Measurements from ENCODE around the gene ZFYVE16. TPM values are rescaled to one million over a fixed set of nuclear protein-coding genes. Genes with fewer than 3 reads are reported as not detected.

The ZFYVE16 gene
- total and polyA plus RNA-seq, 4 donors, result 6.0 to 26.3 (median 11.6) TPM

DNA sequence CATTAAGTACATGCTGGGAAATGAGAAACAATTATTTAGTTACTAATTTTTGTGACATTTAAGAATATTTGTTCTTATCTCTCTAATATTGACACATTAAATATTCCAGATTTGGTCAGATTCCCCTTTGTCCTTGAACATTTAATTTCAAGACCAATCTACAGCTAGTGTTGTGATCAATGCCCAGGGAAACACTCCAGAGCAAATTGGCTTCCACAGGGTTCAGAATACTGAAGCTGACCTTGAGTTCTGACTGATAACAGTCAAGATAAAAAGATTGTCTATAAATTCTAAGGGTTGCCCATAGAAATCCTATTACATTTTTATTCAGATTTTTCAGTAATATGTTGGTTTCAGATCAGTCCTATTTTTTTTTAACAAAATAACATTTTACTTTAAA, 31.3 kb downstream of the ZFYVE16 start:
- peaks cover 0 to 6% (median under 1%) of the 10 kb centered on the region in 4 donors for H3K4me1 ChIP-seq (ENCODE audit: control insufficient read depth in 4 of 4, insufficient read depth in 4 of 4, low read length in 3 of 4)
- no peak overlapping the region for H3K27ac ChIP-seq (ENCODE audit: low read depth in 1 of 2, low read length in 2 of 2)
- H3K4me3 ChIP-seq (ENCODE audit: low read depth in 1 of 3, low read length in 3 of 3), result no peak overlapping the region
- H3K36me3 ChIP-seq (ENCODE audit: control insufficient read depth in 4 of 4, insufficient read depth in 3 of 4, low read depth in 1 of 4, low read length in 3 of 4), result peaks cover 0 to 28% (median 18%) of the 10 kb centered on the region in 4 donors
- TF ChIP-seq EGR1 (IDR thresholded peaks at IDR 0.05; ENCODE audit: low read depth in 2 of 2) (no peak), HNF4A (conservative IDR thresholded peaks at IDR 0.05) (peak in 1 of 2 donors; percentile 24)
- TF ChIP-seq, protein P1, sequence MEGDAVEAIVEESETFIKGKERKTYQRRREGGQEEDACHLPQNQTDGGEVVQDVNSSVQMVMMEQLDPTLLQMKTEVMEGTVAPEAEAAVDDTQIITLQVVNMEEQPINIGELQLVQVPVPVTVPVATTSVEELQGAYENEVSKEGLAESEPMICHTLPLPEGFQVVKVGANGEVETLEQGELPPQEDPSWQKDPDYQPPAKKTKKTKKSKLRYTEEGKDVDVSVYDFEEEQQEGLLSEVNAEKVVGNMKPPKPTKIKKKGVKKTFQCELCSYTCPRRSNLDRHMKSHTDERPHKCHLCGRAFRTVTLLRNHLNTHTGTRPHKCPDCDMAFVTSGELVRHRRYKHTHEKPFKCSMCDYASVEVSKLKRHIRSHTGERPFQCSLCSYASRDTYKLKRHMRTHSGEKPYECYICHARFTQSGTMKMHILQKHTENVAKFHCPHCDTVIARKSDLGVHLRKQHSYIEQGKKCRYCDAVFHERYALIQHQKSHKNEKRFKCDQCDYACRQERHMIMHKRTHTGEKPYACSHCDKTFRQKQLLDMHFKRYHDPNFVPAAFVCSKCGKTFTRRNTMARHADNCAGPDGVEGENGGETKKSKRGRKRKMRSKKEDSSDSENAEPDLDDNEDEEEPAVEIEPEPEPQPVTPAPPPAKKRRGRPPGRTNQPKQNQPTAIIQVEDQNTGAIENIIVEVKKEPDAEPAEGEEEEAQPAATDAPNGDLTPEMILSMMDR (IDR thresholded peaks at IDR 0.05; ENCODE audit: low read depth, low read length, missing input control), result no peak
- H3K9me3 ChIP-seq (ENCODE audit: control insufficient read depth in 4 of 4, low read length in 3 of 4), result no peaks in the 10 kb centered on the region
- no peak for DNase-seq (ENCODE audit: low spot score)
- no peaks in the 10 kb centered on the region for H3K27me3 ChIP-seq (ENCODE audit: control insufficient read depth in 4 of 4, insufficient read depth in 4 of 4, low read length in 3 of 4)
- no peak overlapping the region for H3K9ac ChIP-seq (ENCODE audit: low read depth in 1 of 2, low read length in 2 of 2)

DNA sequence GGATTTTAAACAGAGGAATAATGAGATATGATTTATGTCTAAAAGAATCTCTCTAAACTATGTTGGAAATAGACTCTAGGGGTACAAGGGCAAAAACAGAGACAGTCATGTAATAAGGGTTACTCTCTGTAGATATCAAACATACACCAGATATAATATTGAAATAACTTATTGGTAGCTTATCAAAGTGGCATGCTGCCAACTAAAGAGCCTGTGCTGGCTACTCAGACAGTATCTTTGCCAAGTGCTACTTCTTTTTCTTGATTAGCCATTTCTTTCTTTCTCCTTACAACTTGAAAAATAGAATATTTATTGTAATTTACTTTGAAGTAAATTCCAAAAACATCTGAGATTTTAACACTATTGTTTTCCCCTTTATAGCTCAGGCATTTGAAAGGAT, 34.9 kb downstream of the ZFYVE16 start:
- no peak for TF ChIP-seq SP1 (IDR thresholded peaks at IDR 0.05)
- TF ChIP-seq RXRA (IDR thresholded peaks at IDR 0.05), result no peak
- TF ChIP-seq YY1 (IDR thresholded peaks at IDR 0.05), result no peak
- TF ChIP-seq RAD21 (IDR thresholded peaks at IDR 0.05), result no peak
- TF ChIP-seq, protein P2, sequence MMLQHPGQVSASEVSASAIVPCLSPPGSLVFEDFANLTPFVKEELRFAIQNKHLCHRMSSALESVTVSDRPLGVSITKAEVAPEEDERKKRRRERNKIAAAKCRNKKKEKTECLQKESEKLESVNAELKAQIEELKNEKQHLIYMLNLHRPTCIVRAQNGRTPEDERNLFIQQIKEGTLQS (IDR thresholded peaks at IDR 0.05), result no peak
- TF ChIP-seq HNF4G (IDR thresholded peaks at IDR 0.05), result no peak
- no peak for TF ChIP-seq HNF4A (conservative IDR thresholded peaks at IDR 0.05)
- no peak for TF ChIP-seq JUND (IDR thresholded peaks at IDR 0.05)
- TF ChIP-seq FOXA1 (IDR thresholded peaks at IDR 0.05), result no peak
- no peak for TF ChIP-seq EGR1 (IDR thresholded peaks at IDR 0.05; ENCODE audit: low read depth in 2 of 2)
- TF ChIP-seq GABPA (IDR thresholded peaks at IDR 0.05 in 1 of 2, conservative IDR thresholded peaks at IDR 0.05 in 1 of 2), result no peak
- Histone ChIP-seq H3K9ac (ENCODE audit: low read depth in 1 of 2, low read length in 2 of 2) (no peak overlapping the region), H3K9me3 (ENCODE audit: control insufficient read depth in 4 of 4, low read length in 3 of 4) (no peaks in the 10 kb centered on the region), H3K36me3 (ENCODE audit: control insufficient read depth in 4 of 4, insufficient read depth in 3 of 4, low read depth in 1 of 4, low read length in 3 of 4) (peaks cover 0 to 25% (median 11%) of the 10 kb centered on the region in 4 donors), H3K4me3 (ENCODE audit: low read depth in 1 of 3, low read length in 3 of 3) (no peak overlapping the region), H3K4me1 (ENCODE audit: control insufficient read depth in 4 of 4, insufficient read depth in 4 of 4, low read length in 3 of 4) (peaks cover 0 to 6% (median under 1%) of the 10 kb centered on the region in 4 donors), H3K27ac (ENCODE audit: low read depth in 1 of 2, low read length in 2 of 2) (no peak overlapping the region), H3K27me3 (ENCODE audit: control insufficient read depth in 4 of 4, insufficient read depth in 4 of 4, low read length in 3 of 4) (no peaks in the 10 kb centered on the region)
- DNase-seq (ENCODE audit: low spot score), result no peak

DNA sequence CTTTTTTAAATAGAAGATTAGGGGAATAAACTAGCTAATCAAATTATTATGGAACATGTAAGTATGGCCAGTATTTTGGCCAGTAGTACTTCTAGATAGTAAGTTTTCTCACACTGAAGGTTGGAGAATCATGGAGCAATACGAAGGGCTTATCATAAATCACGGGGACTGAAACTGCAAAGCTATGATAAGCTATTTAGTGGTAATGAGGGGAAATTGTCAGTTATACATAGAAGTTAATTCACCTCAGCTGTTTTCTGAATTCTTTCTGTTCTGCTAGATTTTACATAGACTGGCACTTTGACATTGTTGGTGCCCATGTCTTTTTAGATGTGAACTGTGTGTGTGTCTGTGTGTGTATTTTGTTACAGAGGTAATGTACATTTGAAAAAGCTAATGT, 45.5 kb downstream of the ZFYVE16 start:
- H3K4me3 ChIP-seq (ENCODE audit: low read depth in 1 of 3, low read length in 3 of 3), result no peak overlapping the region
- DNase-seq (ENCODE audit: low spot score), result no peak
- TF ChIP-seq, protein P3, sequence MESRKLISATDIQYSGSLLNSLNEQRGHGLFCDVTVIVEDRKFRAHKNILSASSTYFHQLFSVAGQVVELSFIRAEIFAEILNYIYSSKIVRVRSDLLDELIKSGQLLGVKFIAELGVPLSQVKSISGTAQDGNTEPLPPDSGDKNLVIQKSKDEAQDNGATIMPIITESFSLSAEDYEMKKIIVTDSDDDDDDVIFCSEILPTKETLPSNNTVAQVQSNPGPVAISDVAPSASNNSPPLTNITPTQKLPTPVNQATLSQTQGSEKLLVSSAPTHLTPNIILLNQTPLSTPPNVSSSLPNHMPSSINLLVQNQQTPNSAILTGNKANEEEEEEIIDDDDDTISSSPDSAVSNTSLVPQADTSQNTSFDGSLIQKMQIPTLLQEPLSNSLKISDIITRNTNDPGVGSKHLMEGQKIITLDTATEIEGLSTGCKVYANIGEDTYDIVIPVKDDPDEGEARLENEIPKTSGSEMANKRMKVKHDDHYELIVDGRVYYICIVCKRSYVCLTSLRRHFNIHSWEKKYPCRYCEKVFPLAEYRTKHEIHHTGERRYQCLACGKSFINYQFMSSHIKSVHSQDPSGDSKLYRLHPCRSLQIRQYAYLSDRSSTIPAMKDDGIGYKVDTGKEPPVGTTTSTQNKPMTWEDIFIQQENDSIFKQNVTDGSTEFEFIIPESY (IDR thresholded peaks at IDR 0.05), result no peak
- no peak for TF ChIP-seq EGR1 (IDR thresholded peaks at IDR 0.05; ENCODE audit: low read depth in 2 of 2)
- TF ChIP-seq, protein P2 (IDR thresholded peaks at IDR 0.05), result no peak
- no peak for TF ChIP-seq TAF1 (conservative IDR thresholded peaks at IDR 0.05)
- no peak for TF ChIP-seq SP1 (IDR thresholded peaks at IDR 0.05)
- TF ChIP-seq HNF4A (conservative IDR thresholded peaks at IDR 0.05), result no peak
- no peak for TF ChIP-seq JUND (IDR thresholded peaks at IDR 0.05)
- TF ChIP-seq, protein P4, sequence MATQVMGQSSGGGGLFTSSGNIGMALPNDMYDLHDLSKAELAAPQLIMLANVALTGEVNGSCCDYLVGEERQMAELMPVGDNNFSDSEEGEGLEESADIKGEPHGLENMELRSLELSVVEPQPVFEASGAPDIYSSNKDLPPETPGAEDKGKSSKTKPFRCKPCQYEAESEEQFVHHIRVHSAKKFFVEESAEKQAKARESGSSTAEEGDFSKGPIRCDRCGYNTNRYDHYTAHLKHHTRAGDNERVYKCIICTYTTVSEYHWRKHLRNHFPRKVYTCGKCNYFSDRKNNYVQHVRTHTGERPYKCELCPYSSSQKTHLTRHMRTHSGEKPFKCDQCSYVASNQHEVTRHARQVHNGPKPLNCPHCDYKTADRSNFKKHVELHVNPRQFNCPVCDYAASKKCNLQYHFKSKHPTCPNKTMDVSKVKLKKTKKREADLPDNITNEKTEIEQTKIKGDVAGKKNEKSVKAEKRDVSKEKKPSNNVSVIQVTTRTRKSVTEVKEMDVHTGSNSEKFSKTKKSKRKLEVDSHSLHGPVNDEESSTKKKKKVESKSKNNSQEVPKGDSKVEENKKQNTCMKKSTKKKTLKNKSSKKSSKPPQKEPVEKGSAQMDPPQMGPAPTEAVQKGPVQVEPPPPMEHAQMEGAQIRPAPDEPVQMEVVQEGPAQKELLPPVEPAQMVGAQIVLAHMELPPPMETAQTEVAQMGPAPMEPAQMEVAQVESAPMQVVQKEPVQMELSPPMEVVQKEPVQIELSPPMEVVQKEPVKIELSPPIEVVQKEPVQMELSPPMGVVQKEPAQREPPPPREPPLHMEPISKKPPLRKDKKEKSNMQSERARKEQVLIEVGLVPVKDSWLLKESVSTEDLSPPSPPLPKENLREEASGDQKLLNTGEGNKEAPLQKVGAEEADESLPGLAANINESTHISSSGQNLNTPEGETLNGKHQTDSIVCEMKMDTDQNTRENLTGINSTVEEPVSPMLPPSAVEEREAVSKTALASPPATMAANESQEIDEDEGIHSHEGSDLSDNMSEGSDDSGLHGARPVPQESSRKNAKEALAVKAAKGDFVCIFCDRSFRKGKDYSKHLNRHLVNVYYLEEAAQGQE (IDR thresholded peaks at IDR 0.05), result no peak
- no peak for TF ChIP-seq GABPA (IDR thresholded peaks at IDR 0.05 in 1 of 2, conservative IDR thresholded peaks at IDR 0.05 in 1 of 2)
- TF ChIP-seq RXRA (IDR thresholded peaks at IDR 0.05), result no peak
- TF ChIP-seq NR2F2 (IDR thresholded peaks at IDR 0.05), result no peak
- TF ChIP-seq YY1 (IDR thresholded peaks at IDR 0.05), result no peak
- TF ChIP-seq HNF4G (IDR thresholded peaks at IDR 0.05), result no peak
- TF ChIP-seq FOXA2 (IDR thresholded peaks at IDR 0.05), result no peak
- TF ChIP-seq, protein P5, sequence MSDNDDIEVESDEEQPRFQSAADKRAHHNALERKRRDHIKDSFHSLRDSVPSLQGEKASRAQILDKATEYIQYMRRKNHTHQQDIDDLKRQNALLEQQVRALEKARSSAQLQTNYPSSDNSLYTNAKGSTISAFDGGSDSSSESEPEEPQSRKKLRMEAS (IDR thresholded peaks at IDR 0.05), result no peak
- TF ChIP-seq RAD21 (IDR thresholded peaks at IDR 0.05), result no peak
- H3K36me3 ChIP-seq (ENCODE audit: control insufficient read depth in 4 of 4, insufficient read depth in 3 of 4, low read depth in 1 of 4, low read length in 3 of 4), result peaks cover 0 to 38% (median 25%) of the 10 kb centered on the region in 4 donors
- no peak overlapping the region for H3K27ac ChIP-seq (ENCODE audit: low read depth in 1 of 2, low read length in 2 of 2)
- no peak overlapping the region for H3K9ac ChIP-seq (ENCODE audit: low read depth in 1 of 2, low read length in 2 of 2)
- WGBS, result 88% methylated on average over 2 of the region's 2 CpGs
- no peaks in the 10 kb centered on the region for H3K27me3 ChIP-seq (ENCODE audit: control insufficient read depth in 4 of 4, insufficient read depth in 4 of 4, low read length in 3 of 4)
- H3K9me3 ChIP-seq (ENCODE audit: control insufficient read depth in 4 of 4, low read length in 3 of 4), result no peaks in the 10 kb centered on the region
- no peaks in the 10 kb centered on the region for H3K4me1 ChIP-seq (ENCODE audit: control insufficient read depth in 4 of 4, insufficient read depth in 4 of 4, low read length in 3 of 4)

All from liver (tissue), 9 donors.